HG03442 (cell line): ENCODE measurements around the gene RET.

ENCODE experiments used
- ATAC-seq: cut with Tn5 transposase; IDR thresholded peaks from one replicate; pipeline ENCODE4 v1.9.1; 2021; ENCODE audit warnings: mild to moderate bottlenecking, moderate library complexity; ENCODE audit not compliant: unreplicated experiment

The RET gene

DNA sequence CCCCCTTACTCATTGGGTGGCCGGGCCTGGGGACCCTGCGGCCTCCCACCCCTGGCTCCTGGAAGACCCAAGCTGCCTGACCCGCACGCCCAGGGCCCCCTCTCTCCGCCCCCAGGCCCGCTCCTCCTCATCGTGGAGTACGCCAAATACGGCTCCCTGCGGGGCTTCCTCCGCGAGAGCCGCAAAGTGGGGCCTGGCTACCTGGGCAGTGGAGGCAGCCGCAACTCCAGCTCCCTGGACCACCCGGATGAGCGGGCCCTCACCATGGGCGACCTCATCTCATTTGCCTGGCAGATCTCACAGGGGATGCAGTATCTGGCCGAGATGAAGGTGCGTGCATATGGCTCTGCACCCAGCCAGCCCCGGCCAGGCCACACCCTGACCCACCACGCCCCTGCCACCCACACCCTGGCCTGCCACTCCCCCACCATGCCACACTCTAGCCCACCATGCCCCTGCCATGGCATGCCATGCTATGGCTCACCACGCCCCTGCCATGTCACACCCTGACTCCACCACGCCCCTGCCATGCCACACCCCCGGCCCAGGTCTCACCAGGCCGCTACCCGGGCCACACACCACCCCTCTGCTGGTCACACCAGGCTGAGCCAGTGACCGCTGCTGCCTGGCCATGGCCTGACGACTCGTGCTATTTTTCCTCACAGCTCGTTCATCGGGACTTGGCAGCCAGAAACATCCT, 42.7 kb downstream of the RET start:
- no peak for ATAC-seq

DNA sequence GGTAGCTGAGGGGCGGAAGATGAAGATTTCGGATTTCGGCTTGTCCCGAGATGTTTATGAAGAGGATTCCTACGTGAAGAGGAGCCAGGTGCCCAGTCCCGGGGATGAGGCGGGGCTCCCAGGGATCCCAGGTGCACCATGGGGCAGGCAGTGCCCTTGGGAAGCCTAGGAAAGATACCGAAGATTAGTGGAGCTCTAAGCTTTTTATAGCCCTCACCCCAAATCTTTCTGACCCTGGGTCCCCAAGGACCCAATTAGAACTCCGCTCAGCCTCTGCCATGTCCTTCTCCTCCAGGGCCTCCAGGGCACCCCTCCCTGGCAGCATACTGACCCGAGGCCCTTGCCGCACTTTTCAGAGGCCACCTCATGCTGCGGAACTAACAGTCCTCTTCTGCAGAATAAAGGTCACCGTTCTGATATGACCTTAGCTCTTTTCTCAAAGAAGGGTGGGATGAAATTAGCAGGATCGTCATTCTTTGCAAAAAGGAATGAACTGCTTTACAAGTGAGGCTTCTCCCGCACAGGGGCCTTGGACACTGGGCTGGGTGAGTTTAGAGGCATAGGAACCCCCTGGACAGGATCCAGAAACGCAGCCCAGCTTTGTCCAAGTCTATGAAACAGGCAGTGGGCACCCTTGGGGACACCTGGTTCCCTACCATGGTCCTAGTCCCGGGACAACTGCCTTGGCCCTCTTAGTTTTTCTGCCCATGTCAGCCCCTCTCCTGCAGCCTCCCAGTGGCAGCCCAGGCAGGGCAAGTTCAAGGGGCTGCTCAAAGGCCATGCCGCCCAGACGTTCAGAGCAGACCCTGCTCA, 43.5 kb downstream of the RET start:
- ATAC-seq = no peak

DNA sequence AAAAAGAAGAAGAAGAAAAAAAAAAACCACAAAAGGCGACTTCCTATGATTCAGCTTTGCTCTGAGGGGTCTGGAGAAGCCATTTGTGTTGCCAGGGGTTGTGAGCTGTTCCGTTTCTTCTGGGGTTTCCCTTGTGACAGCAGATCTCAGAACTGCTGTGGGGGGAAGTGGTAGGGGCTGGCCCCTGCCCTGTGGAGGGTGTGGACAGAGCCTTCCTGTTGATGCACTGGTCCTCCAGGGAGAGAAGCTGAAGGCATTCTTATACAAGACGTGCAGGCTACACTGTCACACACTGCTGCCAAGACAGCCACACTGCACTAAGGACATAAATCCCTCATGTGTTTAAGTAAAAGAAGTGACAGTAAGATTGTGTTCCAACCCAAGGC, 44.1 kb downstream of the RET start:
- peak; percentile 92 for ATAC-seq

DNA sequence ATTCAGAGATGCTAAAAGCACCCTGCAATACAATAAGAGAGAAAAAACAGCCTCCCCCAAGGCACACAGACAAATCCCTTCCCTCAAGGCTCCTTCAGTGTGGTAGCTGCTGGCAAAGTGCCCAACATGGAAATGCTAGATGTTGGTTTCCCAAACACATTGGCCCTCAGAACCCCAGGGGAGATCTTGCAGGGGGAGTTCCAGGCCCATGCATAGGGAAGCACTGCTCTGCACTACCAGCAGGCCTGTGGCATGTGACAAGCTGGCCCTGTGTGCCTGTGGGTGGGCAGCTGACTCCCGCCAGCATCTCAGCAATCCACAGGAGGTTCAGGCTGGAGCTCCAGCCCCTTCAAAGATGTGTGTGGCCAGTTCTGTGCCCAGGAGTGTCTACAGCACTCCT, 44.6 kb downstream of the RET start:
- peak; percentile 16 for ATAC-seq

DNA sequence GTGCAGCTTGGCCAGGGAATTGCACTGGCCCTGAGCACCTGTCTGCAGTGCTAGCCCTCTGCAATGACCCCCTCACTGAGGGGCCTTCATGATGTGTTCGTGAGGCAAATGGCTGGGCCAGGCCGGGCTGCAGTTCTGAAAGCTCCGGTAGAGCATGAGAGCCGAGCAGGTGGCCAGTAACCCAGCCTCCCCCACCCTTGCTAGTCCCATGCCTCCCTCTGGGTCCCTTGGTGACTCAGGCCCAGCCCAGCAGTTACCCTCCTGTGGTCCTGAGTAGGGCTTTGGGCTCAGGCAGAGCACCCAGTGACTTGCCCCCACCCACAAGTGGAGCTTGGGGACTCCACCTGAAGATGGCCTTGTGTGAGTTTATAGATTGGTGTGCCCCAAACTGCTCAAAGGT, 45.2 kb downstream of the RET start:
- ATAC-seq = no peak

DNA sequence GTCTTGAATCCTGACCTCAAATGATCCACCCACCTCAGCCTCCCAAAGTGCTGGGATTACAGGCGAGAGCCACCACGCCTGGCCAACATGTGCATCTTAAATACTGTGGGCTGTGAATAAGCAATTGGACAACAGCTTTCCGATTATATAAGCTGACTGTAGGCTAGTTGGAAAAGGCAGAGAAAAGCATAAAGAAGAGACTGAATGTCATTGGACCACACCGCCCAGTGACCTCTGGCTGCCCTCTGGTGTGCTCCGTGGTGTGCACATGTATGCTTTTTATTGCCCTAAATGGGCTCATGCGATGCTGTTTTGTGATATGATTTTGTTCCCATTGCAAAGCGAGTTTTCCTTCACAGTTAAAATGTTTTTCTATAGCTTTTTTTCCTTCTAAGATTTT, 46.0 kb downstream of the RET start:
- no peak for ATAC-seq

DNA sequence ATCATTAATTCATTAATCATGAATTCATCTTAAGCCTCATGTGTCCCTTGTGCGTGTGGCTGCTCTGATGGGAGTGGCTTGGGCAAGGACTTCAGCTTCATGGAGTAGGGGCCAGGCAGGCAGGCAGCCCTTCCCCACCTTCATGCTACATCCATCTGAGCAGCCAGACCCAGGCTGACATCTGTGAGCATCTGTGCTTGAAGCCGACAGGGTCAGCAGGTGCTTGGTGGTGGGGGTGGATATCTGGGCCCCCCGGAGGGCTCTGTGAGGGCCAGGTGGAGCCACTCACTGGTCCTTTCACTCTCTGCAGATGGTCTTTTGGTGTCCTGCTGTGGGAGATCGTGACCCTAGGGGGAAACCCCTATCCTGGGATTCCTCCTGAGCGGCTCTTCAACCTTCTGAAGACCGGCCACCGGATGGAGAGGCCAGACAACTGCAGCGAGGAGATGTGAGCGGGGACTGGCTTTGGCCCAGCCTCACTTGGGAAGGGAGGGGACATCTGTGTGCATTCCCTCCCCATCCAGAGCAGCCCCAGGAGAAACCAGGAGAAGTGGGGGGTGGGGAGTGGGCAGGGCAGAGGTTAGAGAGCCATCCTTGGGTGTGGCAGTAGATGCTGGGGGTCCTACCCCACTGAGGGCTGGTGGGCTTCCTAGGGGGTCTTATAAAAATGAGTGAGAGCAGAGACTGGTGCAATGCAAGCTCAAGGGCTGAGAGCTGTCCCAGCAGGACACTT, 46.7 kb downstream of the RET start:
- ATAC-seq = no peak

DNA sequence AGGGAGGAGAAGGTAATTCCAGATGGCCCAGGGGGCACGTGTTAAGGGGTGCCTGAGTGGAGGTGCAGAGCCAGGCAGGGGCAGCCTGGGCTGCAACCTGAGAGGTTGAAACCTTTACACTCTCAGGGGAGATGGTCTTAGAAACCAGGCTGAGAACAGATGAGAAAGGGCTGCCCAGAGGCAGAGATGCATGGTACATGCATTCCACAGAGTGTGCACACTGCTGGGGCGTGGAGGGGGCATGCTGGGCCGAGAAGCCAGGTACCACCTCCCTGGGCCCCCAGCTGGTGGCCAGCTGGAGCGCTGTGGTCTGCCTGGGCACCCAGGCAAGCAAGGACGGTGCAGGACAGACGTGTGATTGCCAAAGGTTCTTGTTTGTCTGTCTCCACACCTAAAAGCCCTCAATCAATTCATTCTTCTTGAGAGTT, 47.2 kb downstream of the RET start:
- ATAC-seq = no peak

DNA sequence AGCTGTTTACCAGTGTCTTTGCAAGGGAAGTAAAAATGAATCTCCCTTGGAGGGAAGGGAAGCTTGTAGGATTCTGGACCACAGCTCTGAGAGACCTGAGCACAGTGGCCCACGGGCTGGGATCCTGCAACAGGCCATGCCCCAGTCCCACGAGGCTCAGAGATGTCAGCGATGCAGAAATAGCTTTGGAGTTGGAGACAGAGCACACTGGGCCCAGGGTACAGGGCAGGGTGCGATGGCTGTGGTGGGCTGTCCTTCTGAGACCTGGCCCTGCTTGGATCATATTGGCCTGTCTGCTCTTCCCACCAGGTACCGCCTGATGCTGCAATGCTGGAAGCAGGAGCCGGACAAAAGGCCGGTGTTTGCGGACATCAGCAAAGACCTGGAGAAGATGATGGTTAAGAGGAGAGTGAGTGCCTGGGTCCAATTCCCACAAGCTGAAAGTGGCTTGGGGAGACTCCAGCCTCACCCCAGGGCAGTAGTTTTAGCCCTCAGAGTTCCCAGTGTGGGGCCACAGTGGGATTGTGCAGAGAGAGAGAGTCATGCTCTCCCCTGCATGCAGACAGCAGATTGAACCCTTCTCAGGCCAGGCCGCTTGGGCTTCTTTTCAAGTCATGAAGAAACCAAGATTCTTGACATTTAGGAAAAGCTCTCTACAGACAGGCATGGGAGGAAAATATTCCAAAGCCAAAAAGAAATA, 47.9 kb downstream of the RET start:
- ATAC-seq = no peak

DNA sequence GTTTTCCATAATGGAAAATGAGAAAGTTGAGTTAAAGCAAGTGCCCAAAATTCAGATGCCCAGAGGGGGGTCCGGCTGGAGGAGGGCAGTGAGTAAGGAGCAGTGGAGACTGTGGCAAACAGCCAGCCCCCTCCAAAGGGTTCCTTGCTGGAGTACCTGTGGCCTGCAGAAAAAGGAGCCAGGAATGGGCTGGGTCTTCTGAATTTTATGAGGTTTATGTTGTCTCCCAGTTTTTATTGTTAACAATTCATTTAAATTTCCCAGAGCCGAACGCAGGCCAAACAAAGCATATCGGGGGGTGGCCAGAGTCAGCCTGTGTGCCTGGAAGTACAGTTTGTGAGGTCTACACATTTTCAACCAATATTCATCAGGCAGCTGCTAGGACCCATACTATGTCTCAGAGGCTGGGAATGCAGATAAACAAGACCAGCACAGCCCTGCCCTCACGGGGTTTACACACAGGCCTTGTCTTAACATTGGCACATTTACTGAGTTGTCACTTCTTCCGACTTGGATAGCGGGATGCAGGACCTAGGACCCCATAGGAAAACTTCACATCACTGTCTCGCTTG, 48.5 kb downstream of the RET start:
- ATAC-seq = no peak

DNA sequence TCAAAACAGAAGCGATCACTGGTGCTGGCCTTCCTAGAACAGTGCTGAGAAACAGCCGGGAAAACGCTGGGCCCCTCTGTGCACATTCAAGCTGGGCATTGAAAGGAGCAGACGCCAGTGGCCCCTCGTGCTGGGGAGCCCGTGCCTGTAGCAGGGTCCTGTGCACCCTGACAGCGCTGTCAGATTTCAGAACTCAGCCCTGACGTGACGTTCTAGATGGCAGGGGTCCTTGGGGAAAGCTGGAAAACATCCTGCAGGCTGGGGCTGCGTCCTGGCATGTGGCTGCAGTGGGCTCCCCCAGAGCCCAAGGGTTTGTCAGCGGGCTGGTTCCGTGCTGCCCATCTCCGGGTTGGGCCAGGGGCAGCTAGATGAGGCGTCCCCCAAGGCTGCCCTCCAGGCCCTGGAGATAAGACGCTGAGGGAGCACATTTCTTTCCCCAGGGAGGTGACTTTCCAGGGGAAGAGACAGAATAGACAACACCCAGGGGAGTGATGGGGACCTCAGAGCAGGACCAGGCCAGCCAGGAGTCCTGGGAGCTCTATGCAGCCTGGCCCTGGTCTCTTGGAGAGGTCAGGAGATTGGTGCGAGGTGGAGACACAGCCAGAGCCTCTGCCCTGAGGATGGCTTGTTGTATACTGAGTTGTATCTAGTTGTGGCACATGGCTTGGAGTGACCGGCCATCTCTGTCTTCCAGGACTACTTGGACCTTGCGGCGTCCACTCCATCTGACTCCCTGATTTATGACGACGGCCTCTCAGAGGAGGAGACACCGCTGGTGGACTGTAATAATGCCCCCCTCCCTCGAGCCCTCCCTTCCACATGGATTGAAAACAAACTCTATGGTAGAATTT, 49.2 kb downstream of the RET start:
- no peak for ATAC-seq

DNA sequence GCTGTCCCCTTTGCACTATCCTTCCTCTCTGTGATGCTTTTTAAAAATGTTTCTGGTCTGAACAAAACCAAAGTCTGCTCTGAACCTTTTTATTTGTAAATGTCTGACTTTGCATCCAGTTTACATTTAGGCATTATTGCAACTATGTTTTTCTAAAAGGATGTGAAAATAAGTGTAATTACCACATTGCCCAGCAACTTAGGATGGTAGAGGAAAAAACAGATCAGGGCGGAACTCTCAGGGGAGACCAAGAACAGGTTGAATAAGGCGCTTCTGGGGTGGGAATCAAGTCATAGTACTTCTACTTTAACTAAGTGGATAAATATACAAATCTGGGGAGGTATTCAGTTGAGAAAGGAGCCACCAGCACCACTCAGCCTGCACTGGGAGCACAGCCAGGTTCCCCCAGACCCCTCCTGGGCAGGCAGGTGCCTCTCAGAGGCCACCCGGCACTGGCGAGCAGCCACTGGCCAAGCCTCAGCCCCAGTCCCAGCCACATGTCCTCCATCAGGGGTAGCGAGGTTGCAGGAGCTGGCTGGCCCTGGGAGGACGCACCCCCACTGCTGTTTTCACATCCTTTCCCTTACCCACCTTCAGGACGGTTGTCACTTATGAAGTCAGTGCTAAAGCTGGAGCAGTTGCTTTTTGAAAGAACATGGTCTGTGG, 50.0 kb downstream of the RET start:
- ATAC-seq = no peak

DNA sequence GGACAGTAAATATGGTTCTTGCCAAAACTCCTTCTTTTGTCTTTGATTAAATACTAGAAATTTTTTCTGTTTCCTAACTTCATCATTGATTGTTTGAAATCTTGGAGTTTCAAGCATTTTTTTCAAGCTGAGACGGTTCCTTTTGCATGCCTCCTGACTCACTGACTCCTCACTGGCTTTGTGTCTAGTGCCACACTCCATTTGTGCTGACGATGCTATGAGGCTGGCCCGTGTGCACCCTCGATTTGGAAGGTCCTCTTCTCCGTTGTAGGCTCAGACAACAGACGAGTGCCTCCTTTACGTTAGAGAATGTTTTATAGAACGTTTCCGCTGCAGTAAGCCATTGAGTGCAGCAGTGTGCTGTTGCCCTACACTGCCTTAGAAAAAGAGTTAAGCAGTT, 50.6 kb downstream of the RET start:
- no peak for ATAC-seq

DNA sequence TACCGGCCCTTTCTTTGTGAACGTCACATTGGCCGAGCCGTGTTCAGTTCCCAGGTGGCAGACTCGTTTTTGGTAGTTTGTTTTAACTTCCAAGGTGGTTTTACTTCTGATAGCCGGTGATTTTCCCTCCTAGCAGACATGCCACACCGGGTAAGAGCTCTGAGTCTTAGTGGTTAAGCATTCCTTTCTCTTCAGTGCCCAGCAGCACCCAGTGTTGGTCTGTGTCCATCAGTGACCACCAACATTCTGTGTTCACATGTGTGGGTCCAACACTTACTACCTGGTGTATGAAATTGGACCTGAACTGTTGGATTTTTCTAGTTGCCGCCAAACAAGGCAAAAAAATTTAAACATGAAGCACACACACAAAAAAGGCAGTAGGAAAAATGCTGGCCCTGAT, 51.5 kb downstream of the RET start:
- ATAC-seq = no peak

DNA sequence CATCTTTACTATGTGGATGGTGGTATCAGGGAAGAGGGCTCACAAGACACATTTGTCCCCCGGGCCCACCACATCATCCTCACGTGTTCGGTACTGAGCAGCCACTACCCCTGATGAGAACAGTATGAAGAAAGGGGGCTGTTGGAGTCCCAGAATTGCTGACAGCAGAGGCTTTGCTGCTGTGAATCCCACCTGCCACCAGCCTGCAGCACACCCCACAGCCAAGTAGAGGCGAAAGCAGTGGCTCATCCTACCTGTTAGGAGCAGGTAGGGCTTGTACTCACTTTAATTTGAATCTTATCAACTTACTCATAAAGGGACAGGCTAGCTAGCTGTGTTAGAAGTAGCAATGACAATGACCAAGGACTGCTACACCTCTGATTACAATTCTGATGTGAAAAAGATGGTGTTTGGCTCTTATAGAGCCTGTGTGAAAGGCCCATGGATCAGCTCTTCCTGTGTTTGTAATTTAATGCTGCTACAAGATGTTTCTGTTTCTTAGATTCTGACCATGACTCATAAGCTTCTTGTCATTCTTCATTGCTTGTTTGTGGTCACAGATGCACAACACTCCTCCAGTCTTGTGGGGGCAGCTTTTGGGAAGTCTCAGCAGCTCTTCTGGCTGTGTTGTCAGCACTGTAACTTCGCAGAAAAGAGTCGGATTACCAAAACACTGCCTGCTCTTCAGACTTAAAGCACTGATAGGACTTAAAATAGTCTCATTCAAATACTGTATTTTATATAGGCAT, 52.3 kb downstream of the RET start:
- ATAC-seq = peak; percentile 88

DNA sequence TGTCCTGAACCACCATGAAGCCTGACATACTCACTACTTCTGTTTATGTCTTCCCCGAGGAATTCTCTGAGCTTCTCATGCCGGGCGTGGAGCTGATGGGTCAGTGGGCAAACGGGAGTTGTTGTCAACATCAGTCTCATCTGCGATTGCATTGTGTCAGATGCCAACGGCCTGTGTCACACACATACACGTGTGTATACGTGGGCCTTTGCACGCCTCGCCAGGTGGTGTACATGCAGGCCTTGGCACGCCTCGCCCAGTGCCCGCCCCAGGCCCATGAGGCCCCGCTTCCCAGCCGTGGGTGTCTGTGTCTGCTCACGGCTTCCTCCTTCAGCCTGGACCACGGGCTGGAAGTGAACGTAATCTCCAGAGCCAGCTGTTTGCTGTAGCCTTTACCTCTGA, 53.9 kb downstream of the RET start:
- no peak for ATAC-seq

DNA sequence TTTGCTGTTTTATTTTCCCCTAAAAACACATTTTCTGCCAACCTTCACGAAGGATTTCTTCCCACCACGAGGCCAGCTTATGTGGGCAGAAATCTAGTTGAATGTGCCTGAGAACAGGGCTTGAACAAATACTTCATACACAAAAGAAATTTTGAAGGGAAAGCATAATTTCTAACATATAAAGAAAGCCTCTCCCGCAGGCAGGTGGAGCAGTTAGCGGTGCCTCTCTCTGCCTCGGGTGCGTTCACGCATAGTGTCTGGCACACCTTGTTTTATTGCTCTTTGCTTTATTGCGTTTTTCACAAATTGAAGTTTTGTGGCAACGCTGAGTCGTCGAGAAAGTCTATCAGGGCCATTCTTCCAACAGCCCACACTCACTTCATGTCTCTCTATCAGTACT, 54.4 kb downstream of the RET start:
- no peak for ATAC-seq

DNA sequence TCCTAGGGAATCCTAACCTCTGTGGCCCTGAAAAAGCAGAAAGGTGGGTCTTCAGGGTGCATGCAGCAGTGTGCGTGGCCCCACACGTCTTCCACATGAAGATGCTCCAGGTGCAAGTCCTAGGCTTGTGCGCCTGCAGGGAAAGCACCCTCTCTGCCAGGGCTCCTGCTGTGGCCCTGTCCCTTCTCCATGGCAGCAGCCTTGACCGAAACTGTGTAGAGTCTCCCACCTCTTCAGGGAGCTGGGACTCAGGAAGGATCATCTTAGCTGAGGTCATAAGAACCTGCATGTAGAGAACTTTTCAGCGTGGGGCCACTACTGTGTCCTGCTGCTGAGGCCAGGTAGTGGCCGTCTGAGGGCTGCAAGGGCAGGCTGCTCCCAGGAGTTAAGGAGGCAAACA, 55.0 kb downstream of the RET start:
- no peak for ATAC-seq
